Tibial nerve (tissue), 4 donors: ENCODE results near the gene EXD3. TPM values are rescaled to one million over a fixed set of nuclear protein-coding genes. Genes with fewer than 3 reads are reported as not detected.
A peak's percentile ranks its signal among the peaks of the same experiment; 100 is the strongest.

Experiments
- DNase-seq, 2 donors: peaks; one replicate each; pipeline ENCODE4 v3.0.0-alpha.2; 2019; ENCODE audit warnings: low spot score in 2 of 2
- H3K27ac ChIP-seq, 4 donors: fragments of 200-600 bp; sonication (generic) in 3 of 4; one replicate each; pipeline ENCODE4 v1.5.1; 2017 to 2019; ENCODE audit warnings: mild to moderate bottlenecking in 1 of 4
- H3K27me3 ChIP-seq, 2 donors: fragments of 200-600 bp; sonication (generic) in 1 of 2; one replicate each; pipeline versions ENCODE4 v1.5.1 to v1.6.0; 2017 to 2019
- H3K36me3 ChIP-seq, 3 donors: fragments of 200-600 bp; sonication (generic); one replicate each; pipeline ENCODE4 v1.5.1; 2018 to 2019
- H3K4me1 ChIP-seq, 4 donors: fragments of 200-600 bp; sonication (generic) in 3 of 4; one replicate each; pipeline ENCODE4 v1.5.1; 2017 to 2019
- H3K4me3 ChIP-seq, 4 donors: fragments of 200-600 bp; sonication (generic) in 3 of 4; one replicate each; pipeline ENCODE4 v1.5.1; 2017 to 2019; ENCODE audit warnings: mild to moderate bottlenecking in 1 of 4, moderate library complexity in 1 of 4
- H3K9me3 ChIP-seq, 4 donors: fragments of 200-600 bp; sonication (generic) in 3 of 4; one replicate each; pipeline ENCODE4 v1.5.1; 2017 to 2019
- EP300 ChIP-seq, 2 donors: sonication (generic); formaldehyde crosslinking; IDR thresholded peaks; one replicate each; pipeline ENCODE4 v1.6.1; 2017; ENCODE audit warnings: antibody characterized with exemption in 2 of 2, mild to moderate bottlenecking in 1 of 2
- POLR2A ChIP-seq, 2 donors: fragments of 450-650 bp; IDR thresholded peaks; one replicate each; pipeline ENCODE4 v1.6.1; 2017; ENCODE audit warnings: antibody characterized with exemption in 2 of 2, mild to moderate bottlenecking in 2 of 2, moderate library complexity in 2 of 2
- WGBS, 2 donors: methylation state at CpG; one replicate each; pipeline ENCODE4 v1.1.5; 2018; 5-methylcytosine and 5-hydroxymethylcytosine counted together
- total RNA-seq, 4 donors: library from RNA; depleted of rRNA; stranded (reverse); fragments of >200 nt; gene quantifications; one replicate each; pipeline ENCODE4 v1.1.0, GENCODE V29; 2016
- TF ChIP-seq, protein P1 (sequence below), 5 experiments: fragments of 200-600 bp in 3 of 5; fragments of 450-650 bp in 2 of 5; sonication (generic) in 3 of 5; IDR thresholded peaks; one replicate each; pipeline ENCODE4 v1.5.1; 2016 to 2019; ENCODE audit warnings: antibody characterized with exemption in 5 of 5, mild to moderate bottlenecking in 3 of 5, moderate library complexity in 2 of 5

Gene EXD3
- total RNA-seq, 4 donors from 2014 or later, result 27.6 to 99.9 (median 55.2) TPM

DNA sequence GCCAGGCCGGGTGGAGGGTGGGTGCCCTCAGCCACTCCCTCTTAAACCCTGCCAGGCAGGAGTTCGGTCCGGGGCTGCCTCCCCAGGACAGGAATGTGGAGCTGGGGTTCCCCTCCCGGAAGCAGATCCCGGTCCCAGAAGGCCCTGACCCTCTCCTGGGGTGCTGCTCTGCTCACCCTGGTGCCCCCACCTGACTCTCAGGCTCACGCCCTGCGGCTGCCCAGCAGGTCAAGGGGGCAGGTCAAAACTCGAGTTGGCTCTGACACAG lies 117.2 kb downstream of the EXD3 start:
- H3K36me3 ChIP-seq, result no peaks in the 10 kb centered on the region
- peaks cover 0 to 68% (median 38%) of the 10 kb centered on the region in 4 donors for H3K4me1 ChIP-seq
- H3K27me3 ChIP-seq, result peaks cover 3 to 63% of the 10 kb centered on the region in 2 donors
- H3K27ac ChIP-seq, result peak overlapping the region in 2 of 4 donors; percentile 64 to 86
- 20% methylated on average over 7 of the region's 8 CpGs; no CpG with 5 or more reads in 1 of the 2 donors for WGBS, 2 donors
- no peak for DNase-seq
- no peak overlapping the region for H3K4me3 ChIP-seq
- TF ChIP-seq EP300 (IDR thresholded peaks at IDR 0.05) (no peak), POLR2A (IDR thresholded peaks at IDR 0.05) (no peak)
- TF ChIP-seq, protein P1, sequence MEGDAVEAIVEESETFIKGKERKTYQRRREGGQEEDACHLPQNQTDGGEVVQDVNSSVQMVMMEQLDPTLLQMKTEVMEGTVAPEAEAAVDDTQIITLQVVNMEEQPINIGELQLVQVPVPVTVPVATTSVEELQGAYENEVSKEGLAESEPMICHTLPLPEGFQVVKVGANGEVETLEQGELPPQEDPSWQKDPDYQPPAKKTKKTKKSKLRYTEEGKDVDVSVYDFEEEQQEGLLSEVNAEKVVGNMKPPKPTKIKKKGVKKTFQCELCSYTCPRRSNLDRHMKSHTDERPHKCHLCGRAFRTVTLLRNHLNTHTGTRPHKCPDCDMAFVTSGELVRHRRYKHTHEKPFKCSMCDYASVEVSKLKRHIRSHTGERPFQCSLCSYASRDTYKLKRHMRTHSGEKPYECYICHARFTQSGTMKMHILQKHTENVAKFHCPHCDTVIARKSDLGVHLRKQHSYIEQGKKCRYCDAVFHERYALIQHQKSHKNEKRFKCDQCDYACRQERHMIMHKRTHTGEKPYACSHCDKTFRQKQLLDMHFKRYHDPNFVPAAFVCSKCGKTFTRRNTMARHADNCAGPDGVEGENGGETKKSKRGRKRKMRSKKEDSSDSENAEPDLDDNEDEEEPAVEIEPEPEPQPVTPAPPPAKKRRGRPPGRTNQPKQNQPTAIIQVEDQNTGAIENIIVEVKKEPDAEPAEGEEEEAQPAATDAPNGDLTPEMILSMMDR (IDR thresholded peaks at IDR 0.05), result no peak
- no peaks in the 10 kb centered on the region for H3K9me3 ChIP-seq

DNA sequence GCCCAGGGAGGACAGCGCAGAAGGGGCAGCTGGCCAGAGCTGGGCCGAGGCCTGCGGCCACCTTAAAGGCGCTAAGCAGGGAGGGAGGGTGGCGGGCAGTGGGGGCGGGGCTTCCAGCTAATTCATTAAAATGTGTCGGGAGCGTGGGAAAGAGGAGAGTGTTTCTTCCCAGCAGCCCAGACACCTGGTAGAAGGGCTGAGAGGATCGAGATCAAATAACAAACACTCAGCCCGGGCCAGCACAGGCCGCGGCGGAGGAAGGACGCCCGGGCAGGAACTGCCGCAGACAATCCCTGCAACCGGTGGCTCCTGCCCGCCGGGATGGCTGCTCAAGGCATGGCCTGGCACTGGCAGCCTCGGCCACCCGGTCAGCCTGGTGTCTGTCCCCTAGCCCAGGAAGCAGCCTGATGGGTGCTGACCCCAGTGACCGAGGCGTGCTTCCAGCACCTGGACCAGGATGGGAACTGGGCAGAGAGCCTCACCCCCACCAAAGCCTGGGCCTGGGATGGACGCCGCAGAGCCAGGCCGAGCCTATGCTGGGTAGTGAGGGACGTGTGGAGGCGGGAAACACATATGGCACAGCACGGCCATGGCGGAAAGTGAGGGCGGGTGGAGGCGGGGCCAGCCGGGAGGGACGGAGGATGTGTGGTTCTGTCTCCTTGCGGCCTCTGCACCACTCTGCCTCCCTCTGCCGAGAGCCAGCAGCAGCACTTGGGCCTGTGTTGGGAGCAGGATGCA lies 117.7 kb downstream of the EXD3 start:
- Histone ChIP-seq H3K4me3 (peak overlapping the region in 2 of 4 donors; percentile 22 to 32), H3K4me1 (peaks cover 0 to 73% (median 42%) of the 10 kb centered on the region in 4 donors), H3K27me3 (peaks cover 3 to 68% of the 10 kb centered on the region in 2 donors), H3K27ac (peak overlapping the region in 3 of 4 donors; percentile 59 to 86 (median 64)), H3K9me3 (no peaks in the 10 kb centered on the region), H3K36me3 (no peaks in the 10 kb centered on the region)
- TF ChIP-seq EP300 (IDR thresholded peaks at IDR 0.05), result no peak
- TF ChIP-seq, protein P1 (IDR thresholded peaks at IDR 0.05), result peak in 1 of 5 experiments; percentile 9
- no peak for TF ChIP-seq POLR2A (IDR thresholded peaks at IDR 0.05)
- no peak for DNase-seq
- 20 to 34% methylated on average over 28 to 30 of the region's 36 CpGs for WGBS, 2 donors

DNA sequence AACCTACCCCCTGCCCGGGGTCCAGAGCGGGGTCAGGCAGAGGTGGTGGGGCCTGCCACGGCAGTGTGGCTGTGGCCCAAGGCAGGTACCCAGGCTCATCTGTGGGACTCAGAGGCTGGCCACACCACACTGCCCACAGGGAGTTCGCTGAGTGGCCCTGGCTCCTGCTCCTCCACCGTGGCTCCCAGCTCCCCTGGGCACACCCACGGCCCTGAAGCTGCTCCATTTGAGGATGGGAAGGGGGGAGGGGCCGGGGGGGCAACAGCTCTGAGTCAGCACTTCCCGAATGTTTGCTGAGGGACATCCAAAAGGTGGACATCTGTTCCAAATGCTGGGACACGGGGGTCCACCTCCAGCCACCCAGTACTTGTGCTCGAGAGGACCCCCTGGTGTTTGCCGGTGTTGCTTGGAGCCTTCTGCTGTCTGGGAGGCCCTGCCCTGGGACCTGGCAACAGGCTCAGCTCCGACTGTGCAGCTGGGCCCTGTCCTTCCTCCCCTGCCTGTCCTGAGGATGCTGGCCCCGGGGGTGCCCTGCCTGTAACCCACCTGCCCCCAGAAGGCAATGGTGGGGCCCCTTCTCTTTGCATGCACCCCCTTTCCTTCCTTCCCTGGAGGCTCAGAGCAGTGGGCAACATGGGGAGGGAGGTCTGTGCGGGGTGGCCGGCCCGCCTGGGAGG lies 118.4 kb downstream of the EXD3 start:
- Histone ChIP-seq H3K4me1 (peaks cover 0 to 80% (median 42%) of the 10 kb centered on the region in 4 donors), H3K36me3 (no peaks in the 10 kb centered on the region), H3K27me3 (peaks cover 3 to 75% of the 10 kb centered on the region in 2 donors), H3K27ac (peak overlapping the region in 3 of 4 donors; percentile 59 to 86 (median 64)), H3K9me3 (no peaks in the 10 kb centered on the region), H3K4me3 (peak overlapping the region in 1 of 4 donors; percentile 32)
- DNase-seq, result no peak
- WGBS, 2 donors, result 31 to 36% methylated on average over 12 to 14 of the region's 16 CpGs
- no peak for TF ChIP-seq EP300 (IDR thresholded peaks at IDR 0.05)
- TF ChIP-seq POLR2A (IDR thresholded peaks at IDR 0.05), result no peak
- TF ChIP-seq, protein P1 (IDR thresholded peaks at IDR 0.05), result no peak

DNA sequence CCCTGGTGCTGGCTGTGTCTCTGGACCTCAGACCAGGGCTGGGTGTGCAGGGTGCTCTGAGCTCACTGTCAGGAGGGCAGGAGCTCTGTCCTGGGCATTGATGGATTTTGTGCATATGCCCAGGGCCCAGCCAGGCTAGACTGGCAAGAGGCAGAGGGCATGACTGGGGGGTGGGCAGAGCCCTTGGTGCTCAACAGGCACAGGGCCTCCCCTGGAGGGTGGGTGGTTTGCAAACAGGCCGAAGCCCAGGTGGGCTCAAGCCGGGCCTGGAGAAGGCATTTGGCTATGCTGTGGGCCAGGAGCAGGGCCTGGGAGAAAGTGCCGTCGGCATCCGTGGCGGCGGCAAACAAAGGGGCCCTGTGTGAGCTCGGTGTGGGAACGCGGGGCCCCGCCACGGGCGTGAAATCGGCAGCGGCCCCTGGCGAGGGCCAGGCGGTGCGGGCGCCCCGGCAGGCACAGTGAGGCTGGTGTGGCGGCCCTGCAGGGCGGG lies 119.0 kb downstream of the EXD3 start:
- H3K4me1 ChIP-seq, result peaks cover 0 to 86% (median 43%) of the 10 kb centered on the region in 4 donors
- TF ChIP-seq POLR2A (IDR thresholded peaks at IDR 0.05) (no peak), EP300 (IDR thresholded peaks at IDR 0.05) (no peak)
- TF ChIP-seq, protein P1 (IDR thresholded peaks at IDR 0.05), result no peak
- DNase-seq, result no peak
- whole genome bisulfite sequencing, 2 donors, result 65% methylated on average over 22 of the region's 22 CpGs
- H3K9me3 ChIP-seq, result no peaks in the 10 kb centered on the region
- H3K27ac ChIP-seq, result peak overlapping the region in 3 of 4 donors; percentile 5 to 86 (median 28)
- no peak overlapping the region for H3K4me3 ChIP-seq
- H3K27me3 ChIP-seq, result peaks cover 3 to 81% of the 10 kb centered on the region in 2 donors
- H3K36me3 ChIP-seq, result no peaks in the 10 kb centered on the region
